ENCODE results near the gene SRRM1. TPM values are rescaled to one million over a fixed set of nuclear protein-coding genes. Genes with fewer than 3 reads are reported as not detected.

SRRM1 gene
- 20.7 and 24.5 TPM in 2 replicates for total RNA-seq

GRCh38 chr1:24642481-24643362 lies at the start of gene SRRM1:
SRRM1 (plus strand) TSS chr1:24643302; CDS start chr1:24643327, 25 bp downstream.

Other genes with a start within 250 kb of the SRRM1 start
- gene STPG1, start 229.5 kb upstream of the SRRM1 start, total RNA-seq = 1.2 and 1.9 TPM in 2 replicates
- gene NIPAL3, start 227.5 kb upstream of the SRRM1 start, total RNA-seq = 18.0 and 19.1 TPM in 2 replicates
- gene RCAN3, start 140.5 kb upstream of the SRRM1 start, total RNA-seq = 3.1 and 3.9 TPM in 2 replicates
- gene NCMAP, start 87.2 kb upstream of the SRRM1 start, total RNA-seq = not detected in 2 replicates
- gene CLIC4, start 102.1 kb downstream of the SRRM1 start, total RNA-seq = 133 and 142 TPM in 2 replicates